Hematopoietic multipotent progenitor cell treated with erythropoietin and hydrocortisone succinate and interleukin-3 and kit ligand, for 17 days (in vitro differentiated cells): ENCODE measurements around the gene TESMIN.

ENCODE experiments used
- DNase-seq: peaks from one replicate; pipeline ENCODE4 v3.0.0-alpha.2; 2015; ENCODE audit warnings: low spot score

Gene TESMIN

DNA sequence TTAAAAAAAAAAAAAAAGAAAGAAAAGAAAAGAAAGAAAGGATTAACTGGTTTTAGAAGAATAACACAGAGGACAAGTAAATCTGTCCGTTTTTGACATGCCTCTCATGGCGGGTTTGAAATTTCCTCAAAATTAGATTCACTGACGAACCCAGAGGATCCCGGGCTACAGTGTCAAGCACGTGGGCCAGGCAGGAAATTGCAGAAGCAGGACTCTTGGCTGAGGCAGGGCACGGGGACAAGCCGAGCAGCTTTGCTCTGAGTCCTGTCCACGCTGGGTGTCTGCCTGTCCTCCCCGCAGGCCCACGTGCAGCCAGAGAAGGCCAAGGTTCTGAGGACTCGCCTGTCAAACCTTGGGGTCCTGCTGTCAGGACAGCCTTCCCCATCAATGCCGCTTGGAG lies 42.3 kb downstream of the TESMIN start:
- DNase-seq = no peak

DNA sequence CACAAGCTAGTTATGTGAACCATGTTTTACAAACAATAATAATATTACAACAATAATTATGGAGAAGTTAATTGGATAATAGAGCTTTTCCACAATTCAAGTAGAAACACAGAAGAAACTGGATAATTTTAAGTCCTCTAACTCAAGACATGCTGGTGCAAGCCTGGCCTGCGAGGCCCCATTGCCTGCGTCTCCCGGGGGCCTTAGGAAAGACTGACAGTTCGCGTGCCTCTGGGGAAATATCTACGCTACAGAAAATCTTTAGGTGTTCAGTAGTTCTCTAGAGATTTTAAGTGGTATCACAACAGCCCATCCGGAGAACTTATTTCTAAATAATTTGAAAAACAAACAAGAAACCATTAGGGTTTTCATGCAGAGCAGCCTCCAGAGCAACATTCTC lies 43.8 kb downstream of the TESMIN start:
- DNase-seq = no peak

DNA sequence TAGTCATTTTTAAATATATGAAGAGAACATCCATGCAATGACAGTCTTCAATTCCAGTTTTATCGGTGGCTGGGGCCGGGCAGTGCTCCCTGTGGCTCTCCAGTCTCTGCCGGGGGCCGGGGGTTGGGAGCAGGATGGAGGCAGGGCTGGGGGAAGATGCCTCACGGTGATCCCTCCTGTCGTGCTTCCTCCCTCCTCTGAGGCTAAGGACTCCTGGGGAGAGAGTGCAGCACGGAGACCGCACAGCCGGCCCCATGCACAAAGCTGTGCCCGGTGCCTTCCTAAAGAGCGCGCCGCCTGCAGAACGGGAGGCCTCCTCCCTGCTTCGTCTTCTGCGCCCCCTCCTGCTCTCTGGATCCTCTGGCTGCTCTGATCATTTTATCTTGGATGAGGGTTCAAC lies 46.4 kb downstream of the TESMIN start:
- no peak for DNase-seq

DNA sequence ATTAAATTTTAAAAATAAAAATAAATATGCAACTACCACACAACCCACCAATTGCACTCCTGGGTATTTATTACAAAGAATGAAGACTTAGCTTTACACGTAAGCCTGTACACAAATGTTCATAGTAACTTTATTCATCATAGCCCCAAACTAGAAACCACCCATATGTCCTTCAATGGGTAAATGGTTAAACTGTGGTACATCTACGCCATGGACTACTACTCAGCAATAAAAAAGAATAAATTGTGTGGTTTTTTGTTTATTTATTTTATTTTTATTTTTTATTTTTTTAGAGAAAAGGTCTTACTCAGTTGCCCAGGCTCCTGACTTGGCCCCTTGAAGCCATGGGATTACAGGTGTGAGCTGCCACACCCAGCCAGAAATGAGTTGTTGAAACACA lies 52.3 kb downstream of the TESMIN start:
- no peak for DNase-seq

DNA sequence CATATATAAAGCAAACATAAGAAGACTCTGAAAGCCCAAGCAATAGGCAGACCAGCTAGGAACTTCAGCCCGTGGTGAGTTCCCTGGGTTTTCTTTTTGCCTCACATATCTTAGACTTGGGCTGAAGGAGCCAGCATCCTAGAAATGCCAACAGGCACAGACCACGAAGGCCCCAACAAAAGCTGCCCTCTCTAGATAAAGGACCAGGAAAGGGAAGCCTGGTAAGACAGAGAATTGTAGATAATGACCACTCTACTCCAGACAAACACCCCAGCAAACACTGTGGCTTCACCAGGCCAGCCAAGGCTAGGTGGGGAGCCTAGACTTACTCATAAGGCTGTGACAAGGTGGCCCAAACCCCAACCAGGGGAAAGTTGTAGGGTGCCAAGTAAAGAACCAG lies 55.8 kb downstream of the TESMIN start:
- no peak for DNase-seq

DNA sequence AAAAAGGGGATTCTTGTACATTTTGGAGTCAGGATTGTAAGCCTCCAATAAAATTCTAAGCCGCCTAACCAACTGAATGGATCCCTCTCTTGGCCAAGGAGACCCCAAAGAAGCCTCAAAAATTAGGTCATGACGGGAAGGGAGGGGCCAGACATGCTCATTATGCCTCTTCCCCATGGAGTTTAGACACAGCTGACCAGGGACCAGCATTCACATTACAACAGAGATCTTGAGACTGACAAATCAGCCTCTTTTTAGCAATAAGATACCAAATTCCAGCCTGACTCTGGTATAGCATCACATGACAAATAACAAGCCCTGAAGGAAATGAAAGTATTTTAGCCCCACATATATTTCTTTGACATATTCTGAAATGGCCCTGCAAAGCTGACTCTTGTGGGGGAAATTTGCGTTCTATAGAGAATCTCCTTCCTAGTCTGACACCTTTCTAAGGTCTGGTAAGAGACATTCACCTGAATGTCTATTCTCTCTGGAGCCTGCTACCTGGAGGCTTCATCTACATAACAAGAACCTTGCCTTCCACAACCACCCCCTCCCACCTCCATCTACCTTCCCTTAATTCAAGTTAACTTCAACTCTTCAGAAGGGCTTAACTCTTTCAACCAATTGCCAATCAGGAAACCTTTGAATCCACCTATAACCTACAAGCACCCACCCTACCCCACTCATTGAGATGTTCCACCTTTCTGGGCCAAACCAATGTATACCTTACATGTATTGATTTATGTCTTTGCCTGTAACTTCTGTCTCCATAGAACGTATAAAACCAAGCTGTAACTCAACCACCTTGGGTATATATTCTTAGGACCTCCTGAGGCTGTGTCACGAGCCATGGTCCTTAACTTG lies 56.7 kb downstream of the TESMIN start:
- no peak for DNase-seq

DNA sequence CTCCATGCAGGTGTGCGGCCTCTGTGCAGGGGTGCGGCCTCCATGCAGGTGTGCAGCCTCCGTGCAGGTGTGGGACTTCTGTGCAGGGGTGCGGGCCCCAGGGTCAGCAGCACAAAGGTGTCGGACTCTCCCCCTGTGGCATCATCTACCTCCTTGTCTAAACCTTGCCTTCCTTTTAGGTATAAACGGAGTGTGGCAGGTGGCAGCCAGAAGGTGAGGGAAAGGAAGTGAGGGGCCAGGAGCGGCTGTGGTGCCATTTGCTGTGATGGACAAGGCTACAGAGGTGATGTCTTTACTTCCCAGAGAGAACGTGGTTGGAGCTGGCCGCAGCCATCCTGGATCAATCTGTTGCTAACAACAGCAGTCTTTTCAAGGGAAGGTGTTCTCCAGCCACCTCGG lies 57.8 kb downstream of the TESMIN start:
- no peak for DNase-seq

DNA sequence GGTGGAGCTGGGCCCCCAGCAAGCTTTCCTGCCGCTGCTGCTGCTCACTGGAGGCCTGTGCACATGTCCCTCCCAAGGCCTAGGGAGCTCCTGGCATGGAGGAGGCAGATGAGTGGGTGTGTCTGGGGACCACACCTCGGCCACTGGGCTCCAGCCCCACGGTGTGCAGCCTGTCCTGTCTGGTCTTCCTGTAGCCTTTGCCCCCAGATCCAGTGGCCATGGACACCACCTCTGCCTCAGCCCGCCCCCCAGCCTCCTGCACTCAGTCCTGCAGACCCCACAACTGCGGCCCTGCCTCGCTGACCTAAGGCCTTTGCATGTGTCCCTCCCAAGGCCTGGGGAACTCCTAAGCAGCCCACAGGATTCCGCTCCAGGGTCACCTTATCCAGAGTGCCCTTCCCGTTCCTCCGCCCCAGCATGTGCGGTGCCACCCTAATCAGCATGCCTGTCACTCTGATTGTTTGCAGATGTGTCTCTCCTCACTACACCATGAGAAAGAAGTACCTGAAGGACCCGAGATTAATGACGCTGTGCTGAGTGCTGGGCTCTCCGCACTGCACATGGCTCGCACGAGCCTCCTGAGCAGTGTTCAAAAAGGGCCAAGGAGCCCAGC lies 58.3 kb downstream of the TESMIN start:
- no peak for DNase-seq

DNA sequence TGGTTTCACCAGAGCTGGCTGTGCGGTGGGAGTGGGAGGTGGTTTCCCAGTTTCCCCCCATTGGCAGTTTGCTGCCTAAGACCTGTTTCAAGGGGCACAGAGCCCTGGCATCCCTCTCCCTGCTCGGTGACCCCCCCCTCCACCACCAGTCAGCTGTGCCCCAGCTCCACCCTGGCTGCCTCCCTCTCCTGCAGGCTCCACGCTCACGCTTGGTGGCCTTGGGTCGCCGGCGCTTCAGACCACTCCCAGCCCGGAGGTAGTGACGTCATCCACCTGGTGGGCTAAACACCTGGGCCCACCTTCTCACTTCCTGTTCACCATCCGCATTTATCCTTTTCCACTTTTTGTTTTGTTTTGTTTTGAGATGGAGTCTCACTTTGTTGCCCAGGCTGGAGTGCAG lies 59.2 kb downstream of the TESMIN start:
- no peak for DNase-seq

DNA sequence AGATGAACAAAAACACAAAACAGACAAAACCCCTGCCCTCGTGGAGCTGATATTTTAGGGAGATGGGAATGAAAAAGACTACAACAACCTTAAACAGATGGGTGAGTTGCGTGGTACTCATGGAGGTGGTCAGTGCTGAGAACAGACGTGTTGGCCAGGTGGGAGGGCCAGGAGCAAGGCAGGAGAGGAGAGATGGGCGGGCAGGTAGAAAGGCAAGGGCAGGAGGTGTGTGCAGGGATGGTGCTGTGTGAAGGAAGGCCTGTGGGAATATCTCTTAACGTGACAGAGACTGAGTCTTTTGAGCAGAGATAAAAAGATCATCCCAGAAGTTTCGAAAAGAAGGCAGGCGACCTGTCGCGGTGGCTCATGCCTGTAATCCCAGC lies 59.9 kb downstream of the TESMIN start:
- DNase-seq = no peak

DNA sequence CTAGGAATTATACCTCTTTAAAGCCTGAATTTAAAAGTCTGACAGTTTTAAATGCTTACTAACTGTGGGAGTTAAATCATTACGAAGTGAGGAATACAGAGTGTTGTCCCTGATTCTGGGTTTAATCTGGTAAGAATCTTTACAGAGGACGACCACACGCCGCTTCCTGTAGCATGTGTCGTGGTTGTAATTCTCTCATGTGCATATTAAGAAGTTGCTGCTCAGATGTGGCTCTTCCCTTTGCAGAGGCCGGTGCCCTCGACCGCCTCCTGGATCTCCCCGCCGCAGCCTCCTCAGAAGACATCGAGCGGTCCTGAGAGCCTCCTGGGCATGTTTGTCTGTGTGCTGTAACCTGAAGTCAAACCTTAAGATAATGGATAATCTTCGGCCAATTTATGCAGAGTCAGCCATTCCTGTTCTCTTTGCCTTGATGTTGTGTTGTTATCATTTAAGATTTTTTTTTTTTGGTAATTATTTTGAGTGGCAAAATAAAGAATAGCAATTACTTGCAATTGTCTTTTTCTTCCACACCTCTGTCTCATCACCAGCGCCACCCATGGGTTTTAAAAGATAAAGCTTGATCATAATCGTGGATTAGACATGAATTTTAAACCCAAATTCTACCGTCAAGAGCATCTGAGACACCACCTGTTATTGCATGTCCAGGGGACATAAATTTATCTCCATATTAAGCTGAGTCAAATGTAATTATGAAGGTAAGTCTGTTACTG lies 60.5 kb downstream of the TESMIN start:
- DNase-seq = no peak

DNA sequence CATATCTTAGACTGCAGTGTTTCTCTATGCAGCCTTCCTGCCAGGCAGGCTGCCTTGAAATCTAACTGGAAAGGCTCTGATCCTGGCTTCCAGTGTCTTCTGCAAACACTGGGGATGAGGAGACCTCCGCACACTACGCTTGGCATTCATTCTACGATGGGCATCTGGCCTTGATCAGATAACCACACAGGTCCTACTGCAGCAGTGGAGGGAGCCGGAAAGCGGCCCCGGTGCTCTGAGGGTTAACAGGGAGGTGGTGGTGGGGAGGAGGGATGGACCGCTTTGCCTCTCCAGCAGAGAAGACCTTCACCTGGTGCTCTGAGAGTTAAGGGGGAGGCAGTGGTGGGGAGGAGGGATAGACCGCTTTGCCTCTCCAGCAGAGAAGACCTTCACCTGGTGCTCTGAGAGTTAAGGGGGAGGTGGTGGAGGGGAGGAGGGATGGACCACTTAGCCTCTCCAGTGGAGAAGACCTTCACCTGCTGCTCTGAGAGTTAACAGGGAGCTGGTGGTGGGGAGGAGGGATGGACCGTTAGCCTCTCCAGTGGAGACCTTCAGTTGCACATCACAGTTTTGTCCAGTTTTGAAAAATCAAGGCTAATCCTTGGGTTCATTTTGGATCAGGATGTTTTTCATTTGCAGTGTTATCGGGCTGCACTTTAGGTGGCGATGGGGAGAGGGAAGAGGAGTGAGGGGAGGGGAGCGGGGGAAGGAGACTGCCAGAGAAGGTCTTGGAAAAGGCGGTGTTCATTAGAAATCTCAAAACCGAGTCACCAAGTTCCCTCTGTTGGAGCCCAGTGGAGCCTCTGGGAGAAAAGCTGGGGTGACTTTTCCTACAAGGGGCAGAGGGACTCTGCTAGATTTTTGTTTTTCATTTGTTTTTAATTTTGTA lies 61.3 kb downstream of the TESMIN start:
- DNase-seq = no peak

DNA sequence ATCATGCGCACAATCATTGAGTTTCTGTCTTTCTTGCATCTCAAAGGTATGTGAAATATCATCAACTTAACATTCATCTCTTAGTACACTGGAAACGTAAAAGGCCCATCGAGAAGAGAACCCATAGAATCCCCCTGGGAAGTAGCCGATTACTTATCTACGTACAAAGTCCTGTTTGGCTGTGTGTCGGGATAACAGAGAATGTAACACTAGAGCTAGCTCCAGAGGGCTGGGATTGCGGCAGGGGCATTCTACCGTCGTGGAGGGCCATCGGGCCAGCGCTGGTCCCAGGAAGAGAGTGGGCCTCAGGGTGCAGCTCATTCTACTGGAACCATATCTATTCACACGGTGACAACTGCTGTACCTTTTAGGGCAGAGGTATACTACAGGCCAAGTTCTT lies 62.4 kb downstream of the TESMIN start:
- no peak for DNase-seq

DNA sequence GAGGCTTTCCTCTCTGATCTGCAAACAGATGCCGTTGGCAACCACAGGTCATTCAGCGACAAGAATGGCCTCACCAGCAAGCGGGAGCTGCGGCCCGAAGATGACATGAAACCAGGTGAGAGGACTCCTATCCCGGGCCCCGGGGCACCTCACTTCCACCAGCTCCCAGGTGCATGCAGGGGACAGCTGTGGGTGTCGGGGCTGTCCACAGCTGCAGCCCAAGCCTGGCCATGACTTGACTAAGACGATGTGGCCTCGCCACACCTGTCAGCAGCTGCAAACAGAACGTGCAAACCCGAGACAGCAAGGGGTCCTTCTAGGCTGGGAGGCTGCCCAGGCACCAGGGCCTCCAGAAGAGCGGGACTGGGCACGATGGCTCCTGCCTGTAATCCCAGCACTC lies 63.3 kb downstream of the TESMIN start:
- DNase-seq = no peak

DNA sequence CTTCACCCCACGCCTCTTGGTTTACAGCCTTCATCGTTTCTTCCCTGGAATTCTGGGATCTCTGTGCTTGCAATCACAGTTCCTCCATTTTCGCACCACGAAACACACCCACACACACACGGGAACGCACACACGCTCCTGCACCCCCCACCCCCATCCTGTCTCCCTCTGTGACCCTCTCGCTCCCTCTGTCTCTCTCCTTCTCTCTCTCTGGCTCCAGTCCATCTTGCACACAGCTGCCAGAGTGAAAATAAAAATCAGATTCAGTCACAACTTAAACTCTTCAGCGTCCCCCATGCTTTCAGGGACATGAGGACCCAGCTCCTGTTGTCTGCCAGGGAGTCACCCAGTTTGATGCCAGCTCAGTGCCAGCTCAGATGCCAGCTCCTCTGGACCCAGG lies 64.0 kb downstream of the TESMIN start:
- no peak for DNase-seq

DNA sequence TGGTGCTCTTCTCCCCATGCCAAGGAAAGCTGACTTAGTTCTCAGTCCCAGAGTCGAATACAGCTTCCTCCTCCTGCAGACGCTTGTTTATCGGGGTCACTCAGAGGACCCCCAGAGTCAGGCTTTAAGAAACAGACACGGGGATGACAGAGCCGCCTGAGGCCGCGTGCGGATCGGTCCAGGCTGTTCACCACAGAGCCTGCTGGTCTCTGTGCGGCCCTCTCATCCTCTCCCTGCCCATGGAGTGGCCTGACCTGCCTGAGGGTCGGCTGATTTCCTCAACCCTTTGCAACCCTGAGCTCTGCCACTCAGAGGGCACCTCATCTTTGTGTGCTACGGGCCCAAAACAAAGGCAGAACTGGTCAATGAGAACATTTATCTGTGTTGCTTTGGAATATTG lies 64.8 kb downstream of the TESMIN start:
- no peak for DNase-seq

DNA sequence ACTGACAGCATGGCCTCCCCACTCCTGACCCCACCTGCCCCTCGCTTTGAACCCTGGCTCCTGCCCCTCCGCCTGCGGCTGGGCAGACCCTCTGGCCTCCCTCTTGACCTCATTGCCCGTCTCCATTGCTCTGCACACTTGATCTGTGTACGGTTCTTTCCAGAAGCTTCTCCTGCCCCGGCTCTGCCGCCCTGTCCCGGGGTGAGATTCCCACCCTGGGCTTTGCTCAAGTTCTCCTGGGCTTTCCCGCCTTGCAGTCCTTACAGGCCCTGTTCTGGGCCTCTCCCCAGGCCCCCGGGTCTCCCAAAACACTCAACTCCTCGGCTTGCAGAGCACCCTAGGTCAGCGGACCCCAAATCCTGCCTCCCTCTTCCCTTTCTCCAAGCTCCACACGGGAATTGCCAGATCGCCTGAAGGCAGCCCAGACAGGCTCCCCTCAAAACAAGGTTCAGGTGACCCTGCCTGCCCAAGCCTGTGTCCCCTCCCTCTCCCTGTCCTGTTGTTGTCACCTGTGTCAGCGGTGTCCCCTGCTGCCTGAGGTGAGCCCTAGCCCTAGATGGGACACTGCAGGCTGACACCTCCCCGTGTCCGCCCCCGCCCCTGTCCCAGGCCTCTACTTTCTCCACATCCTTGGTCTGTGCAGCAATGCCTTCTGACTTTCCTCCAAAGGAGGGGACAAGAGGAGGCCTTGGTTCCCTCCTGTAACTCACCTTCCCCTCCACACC lies 65.5 kb downstream of the TESMIN start:
- DNase-seq = no peak

DNA sequence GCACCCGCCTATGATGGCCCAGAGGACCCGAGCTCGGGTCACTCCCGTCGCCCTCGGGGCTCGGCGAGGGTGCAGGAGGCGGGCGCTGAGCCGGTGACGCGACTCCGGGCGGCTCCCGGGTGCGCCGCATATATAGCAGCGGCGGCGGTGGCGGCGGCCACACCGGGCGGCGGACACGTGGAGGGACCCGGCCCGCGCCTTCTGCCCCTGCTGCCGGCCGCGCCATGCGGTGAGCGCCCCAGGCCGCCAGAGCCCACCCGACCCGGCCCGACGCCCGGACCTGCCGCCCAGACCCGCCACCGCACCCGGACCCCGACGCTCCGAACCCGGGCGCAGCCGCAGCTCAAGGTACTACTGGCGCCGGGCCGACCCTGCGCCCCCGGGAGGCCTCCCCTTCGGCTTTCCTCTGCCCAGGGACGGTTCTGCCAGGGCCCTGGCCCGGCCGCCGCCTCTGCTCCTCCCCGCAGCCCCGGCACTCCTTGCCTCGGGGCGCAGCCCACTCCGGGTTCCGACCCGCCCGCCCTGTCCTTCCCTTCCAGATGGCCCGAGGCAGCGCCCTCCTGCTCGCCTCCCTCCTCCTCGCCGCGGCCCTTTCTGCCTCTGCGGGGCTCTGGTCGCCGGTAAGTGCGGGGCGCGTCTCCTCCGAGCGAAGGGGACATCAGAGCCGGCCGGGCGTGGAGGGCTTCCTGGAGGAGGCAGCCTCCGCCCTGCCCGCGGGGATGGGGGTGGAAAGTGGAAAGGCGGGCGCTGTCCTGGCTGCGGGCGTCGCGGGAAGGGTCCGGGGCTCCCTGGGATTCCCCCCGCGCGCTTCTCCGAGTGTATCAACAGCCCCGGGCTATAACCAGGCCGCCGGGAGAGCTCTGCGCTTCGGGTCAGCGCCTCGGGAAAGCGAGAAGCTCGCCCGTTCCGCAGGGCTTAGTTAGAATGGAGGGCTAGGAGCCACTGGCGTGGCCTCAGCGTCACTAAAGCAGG lies 66.6 kb downstream of the TESMIN start, which contains the start of gene GAL:
GAL (plus strand) TSS at position 160 of the 972 bp plus-strand sequence; CDS start at position 540, 380 bp downstream.
- no peak for DNase-seq

DNA sequence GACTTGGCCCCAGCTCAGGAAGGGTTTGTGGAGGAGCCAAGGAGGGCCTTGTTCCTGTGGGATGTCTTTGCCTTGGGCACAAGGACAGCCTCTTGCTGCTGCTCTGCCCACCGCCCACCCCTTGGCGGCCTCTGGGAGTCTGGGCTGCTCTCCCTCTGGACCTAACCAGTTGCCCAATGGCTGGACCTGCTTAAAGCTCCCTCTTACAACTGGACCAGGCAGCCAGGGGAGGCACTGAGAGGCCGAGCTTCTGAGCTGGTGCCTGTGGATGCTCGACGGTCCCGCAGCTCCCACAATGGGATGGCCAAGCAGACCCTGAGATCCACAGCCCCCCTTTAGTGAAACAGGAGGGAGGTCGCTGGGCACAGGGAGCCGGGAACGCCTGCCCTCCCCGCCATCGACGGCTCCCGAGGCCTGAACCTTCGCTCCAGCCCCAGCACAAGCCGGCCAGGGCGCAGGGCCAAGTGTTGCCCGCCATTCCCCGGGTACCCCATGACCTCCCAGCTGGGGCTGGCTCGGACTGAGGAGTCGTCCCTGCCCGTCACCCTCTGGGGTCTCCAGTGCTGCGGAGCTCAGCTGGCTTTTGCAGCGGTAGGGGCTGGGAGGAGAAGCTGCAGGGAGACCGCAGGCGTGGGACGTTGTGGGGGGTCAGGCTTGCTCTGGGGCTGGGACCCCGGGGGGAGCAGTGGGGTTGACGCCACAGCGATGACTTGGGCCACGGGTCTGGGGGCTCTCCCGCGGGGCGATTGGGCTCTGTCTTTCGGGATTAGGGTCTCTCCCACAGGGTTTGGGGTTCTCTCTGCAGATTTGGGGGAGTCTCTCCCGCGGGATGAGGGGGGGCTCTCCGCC lies 67.6 kb downstream of the TESMIN start:
- DNase-seq = no peak
